ENCODE data around the gene BACE1-AS. TPM values are rescaled to one million over a fixed set of nuclear protein-coding genes. Genes with fewer than 3 reads are reported as not detected.

The BACE1-AS gene
- total RNA-seq, 2 donors from 2014 or later: 5.8 to 7.8 TPM

DNA sequence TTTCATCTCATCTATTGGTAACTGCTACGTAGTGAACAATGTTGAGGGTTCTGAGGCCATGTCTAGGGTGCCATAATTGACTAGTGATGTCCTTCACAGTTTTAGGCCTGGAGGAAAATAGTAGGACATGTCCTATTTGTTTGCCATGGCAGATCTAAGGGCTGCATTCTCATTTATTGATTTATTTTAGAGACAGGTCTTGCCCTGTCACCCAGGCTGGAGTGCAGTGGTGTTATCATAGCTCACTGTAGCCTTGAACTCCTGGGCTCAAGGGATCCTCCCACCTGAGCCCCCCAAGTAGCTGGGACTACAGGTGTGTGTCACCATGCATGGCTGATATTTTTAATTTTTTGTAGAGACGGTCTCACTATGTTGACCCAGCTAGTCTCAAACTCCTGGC lies 41.7 kb downstream of the BACE1-AS start:
- TF ChIP-seq, protein P1, sequence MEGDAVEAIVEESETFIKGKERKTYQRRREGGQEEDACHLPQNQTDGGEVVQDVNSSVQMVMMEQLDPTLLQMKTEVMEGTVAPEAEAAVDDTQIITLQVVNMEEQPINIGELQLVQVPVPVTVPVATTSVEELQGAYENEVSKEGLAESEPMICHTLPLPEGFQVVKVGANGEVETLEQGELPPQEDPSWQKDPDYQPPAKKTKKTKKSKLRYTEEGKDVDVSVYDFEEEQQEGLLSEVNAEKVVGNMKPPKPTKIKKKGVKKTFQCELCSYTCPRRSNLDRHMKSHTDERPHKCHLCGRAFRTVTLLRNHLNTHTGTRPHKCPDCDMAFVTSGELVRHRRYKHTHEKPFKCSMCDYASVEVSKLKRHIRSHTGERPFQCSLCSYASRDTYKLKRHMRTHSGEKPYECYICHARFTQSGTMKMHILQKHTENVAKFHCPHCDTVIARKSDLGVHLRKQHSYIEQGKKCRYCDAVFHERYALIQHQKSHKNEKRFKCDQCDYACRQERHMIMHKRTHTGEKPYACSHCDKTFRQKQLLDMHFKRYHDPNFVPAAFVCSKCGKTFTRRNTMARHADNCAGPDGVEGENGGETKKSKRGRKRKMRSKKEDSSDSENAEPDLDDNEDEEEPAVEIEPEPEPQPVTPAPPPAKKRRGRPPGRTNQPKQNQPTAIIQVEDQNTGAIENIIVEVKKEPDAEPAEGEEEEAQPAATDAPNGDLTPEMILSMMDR (IDR thresholded peaks at IDR 0.05): no peak

DNA sequence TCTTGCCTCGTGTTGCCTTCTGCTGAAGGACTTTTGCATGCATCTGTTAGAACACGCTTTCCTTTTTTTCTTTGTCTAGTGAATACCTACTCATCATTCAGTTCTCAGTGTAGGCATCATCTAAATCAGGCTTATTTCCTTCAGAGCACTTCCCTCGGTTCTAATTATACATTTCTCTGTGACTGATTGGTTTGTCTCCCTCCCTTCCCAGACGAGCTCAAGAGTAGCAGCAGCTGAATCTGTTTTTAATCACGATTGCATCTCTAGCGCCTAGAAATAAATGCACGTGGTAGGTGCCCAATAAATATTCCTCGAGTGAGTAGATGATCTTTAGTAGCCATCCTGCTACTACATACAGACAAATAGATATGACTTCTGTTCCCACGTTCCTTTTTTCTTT lies 42.8 kb downstream of the BACE1-AS start:
- ATAC-seq (ENCODE audit: insufficient number of reproducible peaks, low FRiP score, low read depth): no peak
- H3K9me3 ChIP-seq: no peaks in the 10 kb centered on the region
- H3K27ac ChIP-seq: no peak overlapping the region
- peaks cover 5 to 20% of the 10 kb centered on the region in 2 donors for H3K4me1 ChIP-seq (ENCODE audit: control insufficient read depth in 1 of 2, low read depth in 2 of 2)
- DNase-seq (ENCODE audit: low spot score): no peak
- no peaks in the 10 kb centered on the region for H3K27me3 ChIP-seq (replicated peaks; ENCODE audit: insufficient read depth)
- TF ChIP-seq, protein P1 (IDR thresholded peaks at IDR 0.05): no peak
- no peak overlapping the region for H3K4me3 ChIP-seq
- H3K36me3 ChIP-seq: peaks cover 15% of the 10 kb centered on the region

More for the DNA sequence above, 41.7 kb downstream of the BACE1-AS start:
- no peak for DNase-seq (ENCODE audit: low spot score)
- Histone ChIP-seq H3K9me3 (no peaks in the 10 kb centered on the region), H3K4me1 (ENCODE audit: control insufficient read depth in 1 of 2, low read depth in 2 of 2) (peaks cover 9 to 25% of the 10 kb centered on the region in 2 donors), H3K4me3 (no peak overlapping the region), H3K36me3 (peaks cover 12% of the 10 kb centered on the region), H3K27ac (no peak overlapping the region), H3K27me3 (replicated peaks; ENCODE audit: insufficient read depth) (no peaks in the 10 kb centered on the region)
- ATAC-seq (ENCODE audit: insufficient number of reproducible peaks, low FRiP score, low read depth): no peak

DNA sequence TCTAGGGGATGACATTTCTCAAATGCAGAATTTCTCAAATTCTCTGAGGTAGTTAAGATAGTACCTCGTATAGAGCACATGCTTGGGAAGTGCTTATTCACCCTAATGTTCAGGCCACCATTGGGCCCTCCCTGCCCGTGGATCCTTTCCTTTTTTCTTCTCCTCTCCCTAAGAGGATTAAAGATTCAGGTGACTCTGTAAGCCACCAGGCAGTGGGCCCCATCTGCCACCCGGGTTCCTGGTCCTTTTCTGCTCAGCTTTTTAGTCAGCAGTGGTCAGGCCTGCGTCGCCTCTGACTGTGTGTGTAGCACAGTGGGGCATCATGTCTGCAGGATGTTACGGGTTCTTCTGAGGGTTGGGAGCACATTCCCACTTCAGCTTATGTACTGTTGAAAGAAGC lies 43.8 kb downstream of the BACE1-AS start:
- H3K4me3 ChIP-seq: no peak overlapping the region
- peaks cover 17% of the 10 kb centered on the region for H3K36me3 ChIP-seq
- H3K27ac ChIP-seq: no peak overlapping the region
- ATAC-seq (ENCODE audit: insufficient number of reproducible peaks, low FRiP score, low read depth): no peak
- TF ChIP-seq, protein P1 (IDR thresholded peaks at IDR 0.05): no peak
- no peaks in the 10 kb centered on the region for H3K27me3 ChIP-seq (replicated peaks; ENCODE audit: insufficient read depth)
- H3K9me3 ChIP-seq: no peaks in the 10 kb centered on the region
- DNase-seq (ENCODE audit: low spot score): no peak
- peaks cover 0 to 10% of the 10 kb centered on the region in 2 donors for H3K4me1 ChIP-seq (ENCODE audit: control insufficient read depth in 1 of 2, low read depth in 2 of 2)

DNA sequence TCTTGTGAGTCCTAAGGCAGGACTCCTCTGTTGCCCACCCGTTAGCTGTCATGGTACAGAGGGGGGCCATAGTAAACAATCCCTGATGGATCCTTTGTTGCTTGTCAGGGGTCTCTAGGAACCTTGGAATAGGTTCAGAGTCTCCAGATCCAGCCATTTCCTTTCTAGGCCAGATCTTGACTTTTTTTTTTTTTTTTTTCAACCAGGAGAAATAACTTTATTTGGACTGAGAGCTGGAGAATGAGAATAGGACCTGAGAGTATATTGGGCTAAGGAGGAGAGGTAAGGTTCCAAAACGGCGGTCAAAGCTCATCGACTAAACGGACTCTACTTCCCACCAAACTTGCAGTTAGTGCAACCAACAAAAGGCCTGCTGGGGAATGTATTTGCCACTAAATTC lies 44.3 kb downstream of the BACE1-AS start:
- no peak for ATAC-seq (ENCODE audit: insufficient number of reproducible peaks, low FRiP score, low read depth)
- Histone ChIP-seq H3K36me3 (peaks cover 21% of the 10 kb centered on the region), H3K27ac (no peak overlapping the region), H3K9me3 (no peaks in the 10 kb centered on the region), H3K4me1 (ENCODE audit: control insufficient read depth in 1 of 2, low read depth in 2 of 2) (peaks cover 0 to 5% of the 10 kb centered on the region in 2 donors), H3K4me3 (no peak overlapping the region), H3K27me3 (replicated peaks; ENCODE audit: insufficient read depth) (no peaks in the 10 kb centered on the region)
- DNase-seq (ENCODE audit: low spot score): no peak
- TF ChIP-seq, protein P1 (IDR thresholded peaks at IDR 0.05): no peak

DNA sequence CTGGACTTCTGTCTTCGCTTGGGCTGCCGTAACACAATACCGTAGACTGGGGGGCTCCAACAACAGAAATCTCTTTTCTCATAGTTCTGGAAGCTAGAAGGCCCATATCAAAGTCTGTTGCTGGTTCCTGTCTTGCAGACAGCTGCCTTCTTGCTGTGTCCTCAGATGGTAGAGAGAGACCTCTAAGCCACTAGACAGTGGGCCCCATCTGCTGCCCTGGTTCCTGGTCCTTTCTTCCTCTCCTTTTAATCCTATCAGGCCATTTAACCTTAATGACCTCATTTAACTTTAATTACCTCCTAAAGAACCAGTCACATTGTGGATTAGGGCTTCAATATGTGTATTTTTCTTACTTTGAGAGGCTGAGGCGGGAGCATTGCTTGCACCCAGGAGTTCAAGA lies 45.9 kb downstream of the BACE1-AS start:
- Histone ChIP-seq H3K4me1 (ENCODE audit: control insufficient read depth in 1 of 2, low read depth in 2 of 2) (no peaks in the 10 kb centered on the region), H3K4me3 (no peak overlapping the region), H3K9me3 (no peaks in the 10 kb centered on the region), H3K36me3 (peaks cover 29% of the 10 kb centered on the region), H3K27ac (no peak overlapping the region), H3K27me3 (replicated peaks; ENCODE audit: insufficient read depth) (no peaks in the 10 kb centered on the region)
- TF ChIP-seq, protein P1 (IDR thresholded peaks at IDR 0.05): no peak
- DNase-seq (ENCODE audit: low spot score) (no peak), ATAC-seq (ENCODE audit: insufficient number of reproducible peaks, low FRiP score, low read depth) (no peak)

Other genes with a start within 250 kb of the BACE1-AS start
- gene SIK3, start 192.9 kb upstream of the BACE1-AS start, total RNA-seq: 10 to 100 TPM; 32.9 to 53.7 TPM
- 10 to 100 TPM; 66.3 to 75.8 TPM for gene PAFAH1B2, start 147.1 kb upstream of the BACE1-AS start, total RNA-seq
- 10 to 100 TPM; 55.9 to 82.2 TPM for gene SIDT2, start 112.6 kb upstream of the BACE1-AS start, total RNA-seq
- over 10,000 TPM in 1 of 2 donors, 1,000 to 10,000 TPM in 1; 6,975 to 13,974 TPM for gene TAGLN, start 92.0 kb upstream of the BACE1-AS start, total RNA-seq
- 10 to 100 TPM; 41.4 to 90.2 TPM for gene PCSK7, start 59.3 kb upstream of the BACE1-AS start, total RNA-seq
- 10 to 100 TPM; 14.6 to 21.8 TPM for gene RNF214, start 58.7 kb upstream of the BACE1-AS start, total RNA-seq
- 10 to 100 TPM; 37.2 to 67.3 TPM for gene BACE1, start 24.9 kb downstream of the BACE1-AS start, total RNA-seq
- 10 to 100 TPM; 27.9 to 53.4 TPM for gene CEP164, start 36.5 kb downstream of the BACE1-AS start, total RNA-seq

Data from thoracic aorta (tissue), 2 donors.